Measurements from ENCODE around the gene SLIT3. TPM values are rescaled to one million over a fixed set of nuclear protein-coding genes. Genes with fewer than 3 reads are reported as not detected.

SLIT3 gene
- total RNA-seq, 3 donors from 2014 or later (not counting 1 experiment from before 2014, with no cell fraction given) = 0.34 to 0.80 TPM; not detected in 1

DNA sequence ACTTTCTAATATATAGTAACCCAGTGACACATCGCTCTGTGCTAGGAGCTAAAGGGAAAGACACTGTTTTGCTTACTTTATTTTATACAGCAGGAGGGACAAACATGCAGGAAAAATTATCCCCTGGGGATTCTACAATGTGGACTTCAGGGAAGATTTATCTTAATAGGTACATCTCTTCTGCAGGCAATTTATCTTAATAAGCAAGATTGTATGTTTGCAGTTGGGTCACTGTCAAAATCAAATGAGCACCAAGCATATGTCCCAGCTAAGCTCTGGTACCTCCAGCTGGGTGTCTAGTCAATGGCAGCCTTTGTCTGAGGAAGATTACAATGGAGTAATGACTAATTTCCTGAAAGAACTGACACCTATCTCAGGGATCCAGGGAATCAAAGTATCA, 411.9 kb downstream of the SLIT3 start:
- Histone ChIP-seq H3K9me3 (ENCODE audit: control insufficient read depth, insufficient read depth, low read length) (no peaks in the 10 kb centered on the region), H3K27ac (ENCODE audit: low read length) (no peak overlapping the region), H3K36me3 (ENCODE audit: control insufficient read depth, insufficient read depth, low read length) (no peaks in the 10 kb centered on the region), H3K4me1 (ENCODE audit: control insufficient read depth, insufficient read depth, low read length) (no peaks in the 10 kb centered on the region), H3K4me3 (ENCODE audit: low read length) (no peak overlapping the region), H3K27me3 (ENCODE audit: control insufficient read depth, insufficient read depth, low read length) (no peaks in the 10 kb centered on the region)
- ATAC-seq = no peak
- no peaks in the 10 kb centered on the region for H3K4me1 Mint-ChIP-seq
- intact Hi-C loops (cut with micrococcal nuclease) = no loop called here
- H3K4me3 Mint-ChIP-seq = no peak overlapping the region
- peaks cover 0 to 10% of the 10 kb centered on the region in 2 donors for H3K27me3 Mint-ChIP-seq (ENCODE audit: low read depth in 2 of 2)
- no peak overlapping the region for H3K27ac Mint-ChIP-seq
- no peaks in the 10 kb centered on the region for H3K9me3 Mint-ChIP-seq
- no peak for DNase-seq
- WGBS (ENCODE audit: insufficient coverage) = 100% methylated on average over 1 of the region's 1 CpG
- no peaks in the 10 kb centered on the region for H3K36me3 Mint-ChIP-seq
- TF ChIP-seq, protein P1, sequence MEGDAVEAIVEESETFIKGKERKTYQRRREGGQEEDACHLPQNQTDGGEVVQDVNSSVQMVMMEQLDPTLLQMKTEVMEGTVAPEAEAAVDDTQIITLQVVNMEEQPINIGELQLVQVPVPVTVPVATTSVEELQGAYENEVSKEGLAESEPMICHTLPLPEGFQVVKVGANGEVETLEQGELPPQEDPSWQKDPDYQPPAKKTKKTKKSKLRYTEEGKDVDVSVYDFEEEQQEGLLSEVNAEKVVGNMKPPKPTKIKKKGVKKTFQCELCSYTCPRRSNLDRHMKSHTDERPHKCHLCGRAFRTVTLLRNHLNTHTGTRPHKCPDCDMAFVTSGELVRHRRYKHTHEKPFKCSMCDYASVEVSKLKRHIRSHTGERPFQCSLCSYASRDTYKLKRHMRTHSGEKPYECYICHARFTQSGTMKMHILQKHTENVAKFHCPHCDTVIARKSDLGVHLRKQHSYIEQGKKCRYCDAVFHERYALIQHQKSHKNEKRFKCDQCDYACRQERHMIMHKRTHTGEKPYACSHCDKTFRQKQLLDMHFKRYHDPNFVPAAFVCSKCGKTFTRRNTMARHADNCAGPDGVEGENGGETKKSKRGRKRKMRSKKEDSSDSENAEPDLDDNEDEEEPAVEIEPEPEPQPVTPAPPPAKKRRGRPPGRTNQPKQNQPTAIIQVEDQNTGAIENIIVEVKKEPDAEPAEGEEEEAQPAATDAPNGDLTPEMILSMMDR (IDR thresholded peaks at IDR 0.05) = no peak

DNA sequence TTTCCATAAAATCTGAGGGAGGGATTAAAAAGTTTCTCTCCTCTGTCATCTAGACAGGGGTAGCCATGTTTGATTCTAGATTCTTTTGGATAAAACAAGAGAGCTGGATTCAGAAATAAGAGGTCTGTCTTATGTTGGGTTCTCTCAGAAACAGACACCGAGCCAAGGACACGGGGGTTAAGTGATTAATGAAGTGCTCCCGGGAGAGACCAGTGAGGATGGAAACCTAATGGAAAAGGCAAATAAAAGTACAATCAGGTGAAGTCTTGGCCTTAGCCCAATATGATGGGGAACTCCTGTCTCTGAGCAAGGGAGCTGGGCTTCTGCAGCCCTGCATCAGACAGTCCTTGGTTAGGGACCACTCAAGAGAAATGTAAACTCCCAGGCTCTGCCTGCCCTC, 413.0 kb downstream of the SLIT3 start:
- ATAC-seq (no peak), DNase-seq (no peak)
- TF ChIP-seq, protein P1 (IDR thresholded peaks at IDR 0.05) = no peak
- Mint-ChIP-seq H3K9me3 (no peaks in the 10 kb centered on the region), H3K4me3 (no peak overlapping the region), H3K27ac (no peak overlapping the region), H3K36me3 (no peaks in the 10 kb centered on the region), H3K27me3 (ENCODE audit: low read depth in 2 of 2) (peaks cover 0 to 10% of the 10 kb centered on the region in 2 donors), H3K4me1 (no peaks in the 10 kb centered on the region)
- WGBS (ENCODE audit: insufficient coverage) = 92% methylated on average over 3 of the region's 3 CpGs
- Histone ChIP-seq H3K27ac (ENCODE audit: low read length) (no peak overlapping the region), H3K4me1 (ENCODE audit: control insufficient read depth, insufficient read depth, low read length) (no peaks in the 10 kb centered on the region), H3K4me3 (ENCODE audit: low read length) (no peak overlapping the region), H3K9me3 (ENCODE audit: control insufficient read depth, insufficient read depth, low read length) (no peaks in the 10 kb centered on the region), H3K36me3 (ENCODE audit: control insufficient read depth, insufficient read depth, low read length) (no peaks in the 10 kb centered on the region), H3K27me3 (ENCODE audit: control insufficient read depth, insufficient read depth, low read length) (no peaks in the 10 kb centered on the region)
- intact Hi-C loops (cut with micrococcal nuclease) = no loop called here

DNA sequence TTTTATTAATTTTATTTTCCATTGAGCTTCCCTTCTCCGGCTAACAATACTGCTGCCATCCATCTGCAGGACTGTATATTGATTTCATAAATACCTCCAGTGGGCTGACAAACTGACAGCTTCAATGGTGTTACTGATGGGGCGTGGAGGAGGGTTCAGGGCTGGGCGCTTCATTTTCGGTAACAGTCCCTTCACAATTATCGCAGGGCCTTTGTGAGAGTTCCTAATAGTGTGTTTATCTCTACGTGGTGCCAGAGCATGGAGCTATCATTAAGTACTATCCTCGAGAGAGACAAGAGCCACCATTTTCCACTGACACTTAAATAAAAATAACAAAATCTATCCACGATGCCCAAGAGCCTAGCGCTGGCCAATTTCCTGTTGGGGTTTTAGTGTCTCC, 414.8 kb downstream of the SLIT3 start:
- no peaks in the 10 kb centered on the region for H3K9me3 ChIP-seq (ENCODE audit: control insufficient read depth, insufficient read depth, low read length)
- no peaks in the 10 kb centered on the region for H3K4me1 Mint-ChIP-seq
- H3K36me3 Mint-ChIP-seq = no peaks in the 10 kb centered on the region
- no peaks in the 10 kb centered on the region for H3K27me3 ChIP-seq (ENCODE audit: control insufficient read depth, insufficient read depth, low read length)
- H3K36me3 ChIP-seq (ENCODE audit: control insufficient read depth, insufficient read depth, low read length) = no peaks in the 10 kb centered on the region
- no peak overlapping the region for H3K27ac ChIP-seq (ENCODE audit: low read length)
- ATAC-seq (no peak), DNase-seq (no peak)
- no peak overlapping the region for H3K4me3 Mint-ChIP-seq
- H3K4me3 ChIP-seq (ENCODE audit: low read length) = no peak overlapping the region
- 76% methylated on average over 8 of the region's 9 CpGs for WGBS (ENCODE audit: insufficient coverage)
- intact Hi-C loops (cut with micrococcal nuclease) = no loop called here
- no peak overlapping the region for H3K27ac Mint-ChIP-seq
- TF ChIP-seq, protein P1 (IDR thresholded peaks at IDR 0.05) = no peak
- H3K27me3 Mint-ChIP-seq (ENCODE audit: low read depth in 2 of 2) = peaks cover 0 to 2% of the 10 kb centered on the region in 2 donors
- no peaks in the 10 kb centered on the region for H3K9me3 Mint-ChIP-seq
- H3K4me1 ChIP-seq (ENCODE audit: control insufficient read depth, insufficient read depth, low read length) = no peaks in the 10 kb centered on the region

DNA sequence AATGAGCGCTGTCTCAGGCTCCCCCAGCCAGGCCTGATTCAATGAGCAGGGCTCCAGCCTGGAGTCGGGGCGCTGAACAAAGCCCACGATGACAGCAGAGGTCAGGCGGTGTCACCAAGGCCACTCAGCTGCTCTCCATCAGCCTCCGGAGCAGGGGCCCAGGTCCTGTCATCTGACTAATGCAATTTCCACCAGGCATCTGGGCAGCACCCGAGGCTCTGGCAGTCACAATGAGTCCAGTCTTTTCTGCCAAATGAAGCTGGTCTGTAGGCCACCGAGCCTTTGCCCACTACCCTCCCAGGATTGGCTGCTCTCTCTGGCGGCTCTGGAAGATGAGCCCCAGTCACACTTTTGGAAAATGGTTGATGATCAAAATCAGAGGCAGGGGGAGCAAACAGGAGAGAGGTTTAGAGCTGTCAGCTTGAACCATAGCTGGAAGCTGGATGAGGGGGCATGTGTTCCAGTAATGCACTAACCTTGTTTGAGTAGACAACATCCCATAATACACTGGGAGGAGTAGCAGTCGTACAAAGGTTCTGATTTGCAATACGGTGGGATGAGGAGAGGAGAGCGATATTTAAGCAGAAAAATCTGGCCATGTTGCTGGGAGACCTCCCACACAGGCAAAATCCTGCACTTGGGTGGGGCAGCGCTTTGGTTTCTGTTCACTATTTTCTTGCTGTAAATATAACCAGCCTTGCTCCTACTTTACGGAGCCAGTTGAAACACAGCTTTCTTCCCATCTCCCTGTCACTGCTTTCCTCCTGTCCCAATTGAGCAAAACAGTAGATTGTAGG, 415.4 kb downstream of the SLIT3 start:
- H3K4me1 Mint-ChIP-seq = no peaks in the 10 kb centered on the region
- no peaks in the 10 kb centered on the region for H3K36me3 ChIP-seq (ENCODE audit: control insufficient read depth, insufficient read depth, low read length)
- no peaks in the 10 kb centered on the region for H3K9me3 ChIP-seq (ENCODE audit: control insufficient read depth, insufficient read depth, low read length)
- no peaks in the 10 kb centered on the region for H3K4me1 ChIP-seq (ENCODE audit: control insufficient read depth, insufficient read depth, low read length)
- DNase-seq (no peak), ATAC-seq (no peak)
- H3K27ac ChIP-seq (ENCODE audit: low read length) = no peak overlapping the region
- TF ChIP-seq, protein P1 (IDR thresholded peaks at IDR 0.05) = no peak
- H3K27ac Mint-ChIP-seq = no peak overlapping the region
- peaks cover 0 to 2% of the 10 kb centered on the region in 2 donors for H3K27me3 Mint-ChIP-seq (ENCODE audit: low read depth in 2 of 2)
- WGBS (ENCODE audit: insufficient coverage) = 95% methylated on average over 12 of the region's 14 CpGs
- no peaks in the 10 kb centered on the region for H3K27me3 ChIP-seq (ENCODE audit: control insufficient read depth, insufficient read depth, low read length)
- no peak overlapping the region for H3K4me3 ChIP-seq (ENCODE audit: low read length)
- no peaks in the 10 kb centered on the region for H3K9me3 Mint-ChIP-seq
- H3K36me3 Mint-ChIP-seq = no peaks in the 10 kb centered on the region
- intact Hi-C loops (cut with micrococcal nuclease) = no loop called here
- H3K4me3 Mint-ChIP-seq = no peak overlapping the region

All from natural killer cell (primary cell).